Gastrocnemius medialis (tissue), 4 donors: ENCODE data around the gene NFKBIB. TPM values are rescaled to one million over a fixed set of nuclear protein-coding genes. Genes with fewer than 3 reads are reported as not detected.

Source experiments
- ATAC-seq, 2 donors: fragments of 150-250 bp; one replicate each; pipeline ENCODE4 v1.9.1; 2016
- DNase-seq, 2 donors: peaks; one replicate each; pipeline ENCODE4 v3.0.0-alpha.2; 2019
- H3K27ac ChIP-seq, 4 donors: fragments of 200-600 bp; sonication (generic); 1 replicate in 1 of 4; 2 replicates in 3 of 4; pipeline ENCODE4 v1.5.1; 2016 to 2018; ENCODE audit warnings: mild to moderate bottlenecking in 2 of 4, moderate library complexity in 1 of 4
- H3K27me3 ChIP-seq, 3 donors: fragments of 200-600 bp; sonication (generic) in 2 of 3; 1 replicate in 1 of 3; 2 replicates in 2 of 3; pipeline versions ENCODE4 v1.5.1 to v1.6.0; 2016 to 2019; ENCODE audit warnings: mild to moderate bottlenecking in 1 of 3, moderate library complexity in 1 of 3
- H3K36me3 ChIP-seq, 2 donors: fragments of 200-600 bp; sonication (generic) in 1 of 2; one replicate each; pipeline ENCODE4 v1.5.1; 2017 to 2018
- H3K4me1 ChIP-seq, 2 donors: fragments of 200-600 bp; sonication (generic) in 1 of 2; one replicate each; pipeline ENCODE4 v1.5.1; 2016 to 2017; ENCODE audit warnings: mild to moderate bottlenecking in 2 of 2
- H3K4me3 ChIP-seq, 4 donors: fragments of 200-600 bp; sonication (generic) in 3 of 4; 1 replicate in 1 of 4; 2 replicates in 3 of 4; pipeline ENCODE4 v1.5.1; 2016 to 2019; ENCODE audit warnings: mild to moderate bottlenecking in 2 of 4
- H3K9me3 ChIP-seq, 3 donors: fragments of 200-600 bp; sonication (generic) in 2 of 3; 1 replicate in 1 of 3; 2 replicates in 2 of 3; pipeline ENCODE4 v1.5.1; 2016 to 2019
- CTCF ChIP-seq, 5 experiments: fragments of 450-650 bp in 3 of 5; fragments of 200-600 bp in 2 of 5; sonication (generic) in 2 of 5; IDR thresholded peaks in 4 of 5; conservative IDR thresholded peaks in 1 of 5; 1 replicate in 4 of 5; 2 replicates in 1 of 5; pipeline ENCODE4 v1.5.1; 2016 to 2019; ENCODE audit warnings: antibody characterized with exemption in 5 of 5, mild to moderate bottlenecking in 3 of 5, moderate library complexity in 3 of 5
- POLR2A ChIP-seq, 2 donors: fragments of 450-650 bp; IDR thresholded peaks; one replicate each; pipeline ENCODE4 v1.6.1; 2017; ENCODE audit warnings: antibody characterized with exemption in 2 of 2, mild to moderate bottlenecking in 2 of 2, moderate library complexity in 2 of 2
- in situ Hi-C, 4 donors: fragments of 200-750 bp; cut with MboI; loops; one replicate each; pipeline versions ENCODE4 v1.15.0 to v1.8.0; 2017; ENCODE audit warnings: low sequenced_read_pairs in 4 of 4
- intact Hi-C: fragments of 100-400 bp; cut with DNase I; formaldehyde crosslinking; loops from one replicate; pipeline ENCODE4 v1.15.1; 2023; ENCODE audit warnings: low total_unique reads
- total RNA-seq, 4 donors: library from RNA; depleted of rRNA; stranded (reverse); fragments of >200 nt; gene quantifications; one replicate each; pipeline versions ENCODE4 v1.1.0 to v1.2.3, GENCODE V29; 2016

NFKBIB gene
- total RNA-seq, 4 donors from 2014 or later: 32.2 to 63.8 (median 53.6) TPM

- in situ Hi-C loops: loop anchor here in 2 of 4 donors (10.0 to 25.0 kb wide), 2 partner anchors 184 to 517 kb away; partner anchors contain the start of genes CAPN12 (in 2 of the 2) and FAM98C (in 1 of the 2)
- no peaks in the 10 kb centered on the region for H3K27me3 ChIP-seq
- DNase-seq (no peak), ATAC-seq (no peak)
- H3K4me3 ChIP-seq: no peak overlapping the region
- H3K27ac ChIP-seq: no peak overlapping the region
- H3K9me3 ChIP-seq: no peaks in the 10 kb centered on the region
- H3K4me1 ChIP-seq: no peaks in the 10 kb centered on the region
- intact Hi-C loops: no loop called here
- peaks cover 0 to 18% of the 10 kb centered on the region in 2 donors for H3K36me3 ChIP-seq
- TF ChIP-seq POLR2A (IDR thresholded peaks at IDR 0.05) (no peak), CTCF (IDR thresholded peaks at IDR 0.05 in 4 of 5, conservative IDR thresholded peaks at IDR 0.05 in 1 of 5) (no peak)
These were observed 21.9 kb downstream of the NFKBIB start for GRCh38 chr19:38921420-38922274.

GRCh38 chr19:38922482-38922881 is 22.7 kb downstream of the NFKBIB start:
- no peak for ATAC-seq
- in situ Hi-C loops: loop anchor here in 2 of 4 donors (10.0 to 25.0 kb wide), 2 partner anchors 185 to 518 kb away; partner anchors contain the start of genes CAPN12 (in 2 of the 2) and FAM98C (in 1 of the 2)

GRCh38 chr19:38924388-38924787 is 24.6 kb downstream of the NFKBIB start:
- Histone ChIP-seq H3K27ac (no peak overlapping the region), H3K9me3 (no peaks in the 10 kb centered on the region), H3K4me1 (peaks cover 0 to under 1% of the 10 kb centered on the region in 2 donors), H3K4me3 (no peak overlapping the region), H3K27me3 (no peaks in the 10 kb centered on the region), H3K36me3 (peaks cover 0 to 18% of the 10 kb centered on the region in 2 donors)
- ATAC-seq: no peak
- intact Hi-C loops (no loop called here), in situ Hi-C loops (loop anchor here in 2 of 4 donors (10.0 to 25.0 kb wide), 2 partner anchors 187 to 520 kb away; partner anchors contain the start of genes CAPN12 (in 2 of the 2) and FAM98C (in 1 of the 2))
- TF ChIP-seq CTCF (IDR thresholded peaks at IDR 0.05 in 4 of 5, conservative IDR thresholded peaks at IDR 0.05 in 1 of 5): no peak
- TF ChIP-seq POLR2A (IDR thresholded peaks at IDR 0.05): no peak
- DNase-seq: no peak

More at GRCh38 chr19:38922482-38922881, 22.7 kb downstream of the NFKBIB start:
- H3K27me3 ChIP-seq: no peaks in the 10 kb centered on the region
- no peaks in the 10 kb centered on the region for H3K9me3 ChIP-seq
- TF ChIP-seq POLR2A (IDR thresholded peaks at IDR 0.05) (no peak), CTCF (IDR thresholded peaks at IDR 0.05 in 4 of 5, conservative IDR thresholded peaks at IDR 0.05 in 1 of 5) (no peak)
- no peak overlapping the region for H3K27ac ChIP-seq
- no peak for DNase-seq
- H3K4me3 ChIP-seq: no peak overlapping the region
- no peaks in the 10 kb centered on the region for H3K4me1 ChIP-seq
- H3K36me3 ChIP-seq: peaks cover 0 to 18% of the 10 kb centered on the region in 2 donors
- intact Hi-C loops: no loop called here

- in situ Hi-C loops: loop anchor here in 1 of 4 donors (10.0 kb wide), 1 partner anchor 524 kb away; the partner anchor contains the start of gene FAM98C
- peaks cover 0 to 27% of the 10 kb centered on the region in 2 donors for H3K36me3 ChIP-seq
- H3K27me3 ChIP-seq: no peaks in the 10 kb centered on the region
- no peak for ATAC-seq
- peaks cover 14 to 17% of the 10 kb centered on the region in 2 donors for H3K4me1 ChIP-seq
- TF ChIP-seq CTCF (IDR thresholded peaks at IDR 0.05 in 4 of 5, conservative IDR thresholded peaks at IDR 0.05 in 1 of 5) (no peak), POLR2A (IDR thresholded peaks at IDR 0.05) (no peak)
- H3K27ac ChIP-seq: peak overlapping the region in 3 of 4 donors; percentile 28 to 90 (median 57)
- DNase-seq: no peak
- no peak overlapping the region for H3K4me3 ChIP-seq
- intact Hi-C loops: no loop called here
- H3K9me3 ChIP-seq: no peaks in the 10 kb centered on the region
These were observed 28.7 kb downstream of the NFKBIB start for GRCh38 chr19:38928391-38929001.
